ENCODE results near the gene MTOR. TPM values are rescaled to one million over a fixed set of nuclear protein-coding genes. Genes with fewer than 3 reads are reported as not detected.

Gene MTOR
- total and polyA plus RNA-seq, 2 of the 8 experiments (the other 6 are each of a cell fraction or from before 2014, with no cell fraction given), result 44.2 to 76.8 TPM

GRCh38 chr1:11147197-11147770 is 115.1 kb downstream of the MTOR start:
- peaks cover 15 to 57% (median 44%) of the 10 kb centered on the region in 4 experiments; a peak in 7 of 8 replicates for H3K36me3 ChIP-seq (ENCODE audit: control insufficient read depth in 2 of 4, insufficient read depth in 4 of 4, low read length in 3 of 4)
- H2BK12ac ChIP-seq (ENCODE audit: low read depth, low read length), result no peak overlapping the region
- no peak overlapping the region for H4K91ac ChIP-seq (replicated peaks; ENCODE audit: insufficient read length, low read length)
- no peak overlapping the region for H3K56ac ChIP-seq (replicated peaks; ENCODE audit: insufficient read length, low read depth, low read length)
- H3K4me2 ChIP-seq (ENCODE audit: insufficient read depth in 1 of 2, low read depth in 2 of 2, low read length in 2 of 2), result no peak overlapping the region
- no peaks in the 10 kb centered on the region for H3K79me2 ChIP-seq (ENCODE audit: control insufficient read depth in 1 of 2, insufficient read depth in 2 of 2, low read length in 2 of 2)
- ChIA-PET CTCF (ENCODE audit: partially characterized antibody) (interaction anchor here (1.1 to 1.5 kb wide), 5 partner anchors 14 to 494 kb away, joined by 3 read pairs; no protein-coding TSS in a partner anchor), POLR2A (ENCODE audit: partially characterized antibody) (interaction anchor here (1.0 to 1.5 kb wide), 2 partner anchors 10 to 13 kb away, joined by 3 to 5 read pairs; no protein-coding TSS in a partner anchor)
- WGBS, 2 experiments (ENCODE audit: extremely low coverage in 1 of 2, insufficient coverage in 1 of 2, insufficient read length in 1 of 2, insufficient replicate concordance in 2 of 2, low coverage in 1 of 2, low lambda C conversion rate in 2 of 2, missing lambda C conversion rate in 1 of 2), result 77% methylated on average over 4 of the region's 4 CpGs; no CpG with 5 or more reads in 1 of the 2 experiments
- no peak overlapping the region for H3K27ac ChIP-seq (ENCODE audit: low read depth, low read length)
- no peak overlapping the region for H3K9ac ChIP-seq (replicated peaks in 1 of 4; ENCODE audit: extremely low read depth in 1 of 4, low read depth in 3 of 4, low read length in 3 of 4)
- no peaks in the 10 kb centered on the region for H4K20me1 ChIP-seq (replicated peaks in 1 of 2; ENCODE audit: control insufficient read depth in 1 of 2, insufficient read depth in 2 of 2, low read length in 2 of 2)
- H2AK5ac ChIP-seq (ENCODE audit: low read depth, low read length), result no peak overlapping the region
- no peak overlapping the region for H2AFZ ChIP-seq (ENCODE audit: low read length)
- no peak for TF ChIP-seq SIN3A (conservative IDR thresholded peaks at IDR 0.05 in 1 of 2, IDR thresholded peaks at IDR 0.05 in 1 of 2; ENCODE audit: low read depth in 1 of 2, low read length in 2 of 2)
- no peaks in the 10 kb centered on the region for H3K27me3 ChIP-seq (replicated peaks in 1 of 4; ENCODE audit: control insufficient read depth in 3 of 4, extremely low read depth in 1 of 4, insufficient read depth in 3 of 4, low read length in 3 of 4)
- H4K5ac ChIP-seq (ENCODE audit: insufficient read length, low read depth, low read length), result no peak overlapping the region
- no peaks in the 10 kb centered on the region for H3K4me1 ChIP-seq (replicated peaks in 1 of 4; ENCODE audit: control insufficient read depth in 3 of 4, insufficient read depth in 4 of 4, low read length in 3 of 4)
- no peak overlapping the region for H2BK20ac ChIP-seq (ENCODE audit: low read length)
- H4K8ac ChIP-seq (ENCODE audit: extremely low read depth, insufficient read depth, low read length), result no peak overlapping the region
- no peak overlapping the region for H3K4ac ChIP-seq (replicated peaks; ENCODE audit: insufficient read length, low read depth, low read length)
- H3K18ac ChIP-seq (ENCODE audit: extremely low read depth, low read length), result no peak overlapping the region
- no peak overlapping the region for H3K14ac ChIP-seq (ENCODE audit: insufficient read length)
- no peaks in the 10 kb centered on the region for H3K9me3 ChIP-seq (ENCODE audit: insufficient read depth in 2 of 2, low read depth in 1 of 2, low read length in 1 of 2)
- H3K79me1 ChIP-seq (ENCODE audit: low read depth, low read length), result no peaks in the 10 kb centered on the region
- no peak overlapping the region for H2BK120ac ChIP-seq (replicated peaks; ENCODE audit: low read depth, low read length)
- H3K23ac ChIP-seq (ENCODE audit: insufficient read length), result no peak overlapping the region
- FAIRE-seq (no peak), DNase-seq (ENCODE audit: low read depth in 1 of 2, low spot score in 2 of 2) (no peak)
- no peaks in the 10 kb centered on the region; the same call in 1 of the 2 replicates for H3K23me2 ChIP-seq (ENCODE audit: low read depth, low read length)
- no peak overlapping the region for H2BK15ac ChIP-seq (ENCODE audit: low read length)
- H3K4me3 ChIP-seq (ENCODE audit: extremely low read depth in 1 of 4, insufficient read depth in 2 of 4, low read depth in 3 of 4, low read length in 4 of 4), result no peak overlapping the region
- no peak overlapping the region for H2BK5ac ChIP-seq (ENCODE audit: low read depth, low read length)

All from H1 (cell line).